GM23248 (cell line): Measurements from ENCODE around the gene FARP1.

Experiments
- EZH2 ChIP-seq: fragments of 200-600 bp; sonication (generic); IDR thresholded peaks from 2 replicates; pipeline ENCODE4 v1.6.1; 2018; ENCODE audit warnings: antibody characterized with exemption, mild to moderate bottlenecking; ENCODE audit not compliant: insufficient read depth, poor library complexity, severe bottlenecking
- EZH2phosphoT487 ChIP-seq: fragments of 200-600 bp; sonication (generic); IDR thresholded peaks from 2 replicates; pipeline ENCODE4 v1.6.1; 2018; ENCODE audit warnings: antibody characterized with exemption, moderate library complexity, mild to moderate bottlenecking, low read depth; ENCODE audit not compliant: insufficient read depth

- TF ChIP-seq EZH2phosphoT487 (no peak), EZH2 (no peak)
These were observed 94.4 kb downstream of the FARP1 start for GRCh38 chr13:98237331-98237730.
